ENCODE data around the gene PRDM15.

DNA sequence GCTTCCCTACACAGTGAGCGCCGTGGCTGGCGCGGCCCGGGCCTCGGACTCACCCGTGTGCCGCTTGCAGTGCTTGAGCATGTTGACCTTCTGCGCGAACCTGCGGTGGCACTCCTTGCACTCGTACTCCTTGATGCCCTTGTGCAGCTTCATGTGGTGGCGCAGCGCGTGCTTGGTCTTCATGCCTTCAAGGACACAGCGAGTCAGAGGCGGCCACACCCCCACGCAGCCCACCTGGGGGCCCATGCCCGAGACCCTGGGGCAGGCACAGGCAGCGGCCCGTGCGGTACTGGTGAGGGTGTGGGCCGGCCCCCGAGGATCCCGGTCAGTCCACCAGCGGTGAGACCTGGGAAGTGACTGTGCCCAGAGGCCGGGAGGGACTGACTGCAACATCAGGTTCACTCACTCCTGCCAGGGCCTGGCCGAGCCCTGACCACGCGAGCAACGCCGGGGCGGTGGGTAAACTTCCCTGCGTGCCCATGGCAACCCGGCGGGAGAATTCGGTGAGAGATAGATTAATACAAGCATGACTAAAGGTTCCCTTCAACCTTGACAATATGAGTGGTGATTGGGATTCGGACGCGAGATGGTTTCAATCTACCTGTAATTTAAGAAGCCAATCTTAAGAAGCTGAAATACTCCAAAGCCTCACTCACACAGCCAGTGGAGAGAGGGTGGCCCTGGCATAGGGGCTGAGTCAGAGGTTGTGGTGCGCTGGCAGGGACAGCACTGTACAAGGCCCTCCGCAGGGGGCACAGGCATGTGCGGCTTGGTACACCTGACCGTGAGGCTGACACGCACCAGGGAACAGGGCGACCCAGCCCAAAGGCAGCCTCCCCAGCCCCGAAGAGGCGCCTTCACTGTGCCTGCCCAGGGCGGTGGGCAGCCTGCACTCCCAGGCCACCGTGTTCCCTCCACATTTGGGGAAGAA lies 63.2 kb downstream of the PRDM15 start:
- TF ChIP-seq, protein P1, sequence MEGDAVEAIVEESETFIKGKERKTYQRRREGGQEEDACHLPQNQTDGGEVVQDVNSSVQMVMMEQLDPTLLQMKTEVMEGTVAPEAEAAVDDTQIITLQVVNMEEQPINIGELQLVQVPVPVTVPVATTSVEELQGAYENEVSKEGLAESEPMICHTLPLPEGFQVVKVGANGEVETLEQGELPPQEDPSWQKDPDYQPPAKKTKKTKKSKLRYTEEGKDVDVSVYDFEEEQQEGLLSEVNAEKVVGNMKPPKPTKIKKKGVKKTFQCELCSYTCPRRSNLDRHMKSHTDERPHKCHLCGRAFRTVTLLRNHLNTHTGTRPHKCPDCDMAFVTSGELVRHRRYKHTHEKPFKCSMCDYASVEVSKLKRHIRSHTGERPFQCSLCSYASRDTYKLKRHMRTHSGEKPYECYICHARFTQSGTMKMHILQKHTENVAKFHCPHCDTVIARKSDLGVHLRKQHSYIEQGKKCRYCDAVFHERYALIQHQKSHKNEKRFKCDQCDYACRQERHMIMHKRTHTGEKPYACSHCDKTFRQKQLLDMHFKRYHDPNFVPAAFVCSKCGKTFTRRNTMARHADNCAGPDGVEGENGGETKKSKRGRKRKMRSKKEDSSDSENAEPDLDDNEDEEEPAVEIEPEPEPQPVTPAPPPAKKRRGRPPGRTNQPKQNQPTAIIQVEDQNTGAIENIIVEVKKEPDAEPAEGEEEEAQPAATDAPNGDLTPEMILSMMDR (IDR thresholded peaks at IDR 0.05): no peak
- TF ChIP-seq, protein P2, sequence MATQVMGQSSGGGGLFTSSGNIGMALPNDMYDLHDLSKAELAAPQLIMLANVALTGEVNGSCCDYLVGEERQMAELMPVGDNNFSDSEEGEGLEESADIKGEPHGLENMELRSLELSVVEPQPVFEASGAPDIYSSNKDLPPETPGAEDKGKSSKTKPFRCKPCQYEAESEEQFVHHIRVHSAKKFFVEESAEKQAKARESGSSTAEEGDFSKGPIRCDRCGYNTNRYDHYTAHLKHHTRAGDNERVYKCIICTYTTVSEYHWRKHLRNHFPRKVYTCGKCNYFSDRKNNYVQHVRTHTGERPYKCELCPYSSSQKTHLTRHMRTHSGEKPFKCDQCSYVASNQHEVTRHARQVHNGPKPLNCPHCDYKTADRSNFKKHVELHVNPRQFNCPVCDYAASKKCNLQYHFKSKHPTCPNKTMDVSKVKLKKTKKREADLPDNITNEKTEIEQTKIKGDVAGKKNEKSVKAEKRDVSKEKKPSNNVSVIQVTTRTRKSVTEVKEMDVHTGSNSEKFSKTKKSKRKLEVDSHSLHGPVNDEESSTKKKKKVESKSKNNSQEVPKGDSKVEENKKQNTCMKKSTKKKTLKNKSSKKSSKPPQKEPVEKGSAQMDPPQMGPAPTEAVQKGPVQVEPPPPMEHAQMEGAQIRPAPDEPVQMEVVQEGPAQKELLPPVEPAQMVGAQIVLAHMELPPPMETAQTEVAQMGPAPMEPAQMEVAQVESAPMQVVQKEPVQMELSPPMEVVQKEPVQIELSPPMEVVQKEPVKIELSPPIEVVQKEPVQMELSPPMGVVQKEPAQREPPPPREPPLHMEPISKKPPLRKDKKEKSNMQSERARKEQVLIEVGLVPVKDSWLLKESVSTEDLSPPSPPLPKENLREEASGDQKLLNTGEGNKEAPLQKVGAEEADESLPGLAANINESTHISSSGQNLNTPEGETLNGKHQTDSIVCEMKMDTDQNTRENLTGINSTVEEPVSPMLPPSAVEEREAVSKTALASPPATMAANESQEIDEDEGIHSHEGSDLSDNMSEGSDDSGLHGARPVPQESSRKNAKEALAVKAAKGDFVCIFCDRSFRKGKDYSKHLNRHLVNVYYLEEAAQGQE (IDR thresholded peaks at IDR 0.05; ENCODE audit: insufficient read depth in 1 of 2, low read depth in 2 of 2, low read length in 1 of 2): no peak
- TF ChIP-seq POLR2AphosphoS5 (IDR thresholded peaks at IDR 0.05; ENCODE audit: low read depth, low read length) (no peak), TCF7L2 (IDR thresholded peaks at IDR 0.05; ENCODE audit: low read depth, low read length) (no peak)
